SK-N-MC (cell line): ENCODE measurements around the gene DPP7.
"Not testable (repeated sequence)": the region's sequence is repeated elsewhere in the genome, so short reads cannot be mapped to it uniquely, and the experiment has no call there.

Experiments used
- DNase-seq: peaks from one replicate; pipeline ENCODE4 v3.0.0-alpha.2; 2011; ENCODE audit warnings: low read depth, low spot score
- H3K27ac ChIP-seq: fragments of 200-600 bp; sonication (generic); 2 replicates; pipeline ENCODE4 v1.5.1; 2016; ENCODE audit warnings: mixed run types
- H3K36me3 ChIP-seq: fragments of 200-600 bp; sonication (generic); 2 replicates; pipeline ENCODE4 v1.6.1; 2017; ENCODE audit warnings: antibody characterized with exemption, low read length, mixed read lengths; ENCODE audit not compliant: insufficient read depth
- H3K4me3 ChIP-seq: fragments of 200-600 bp; sonication (generic); 2 replicates; pipeline ENCODE4 v1.5.1; 2016
- H3K9ac ChIP-seq: fragments of 200-600 bp; sonication (generic); 2 replicates; pipeline ENCODE4 v1.8.0; 2017; ENCODE audit warnings: mixed run types, mixed read lengths; ENCODE audit not compliant: insufficient read length
- H3K9me3 ChIP-seq: fragments of 200-600 bp; sonication (generic); 2 replicates; pipeline ENCODE4 v1.6.1; 2017; ENCODE audit warnings: low read depth, mild to moderate bottlenecking, antibody characterized with exemption, low read length, moderate library complexity, mixed read lengths
- EZH2 ChIP-seq: fragments of 200-600 bp; sonication (generic); IDR thresholded peaks from one replicate; pipeline ENCODE4 v1.6.1; 2017; ENCODE audit warnings: antibody characterized with exemption
- FOXP2 ChIP-seq: optimal IDR thresholded peaks from 2 replicates; pipeline ENCODE3; 2011; ENCODE audit warnings: mild to moderate bottlenecking, moderate library complexity; ENCODE audit not compliant: insufficient read depth; ENCODE audit errors: extremely low read length, control extremely low read depth
- POLR2AphosphoS5 ChIP-seq: IDR thresholded peaks from 2 replicates; pipeline ENCODE4 v1.6.1; 2012; ENCODE audit warnings: mild to moderate bottlenecking, low read depth, low read length, borderline replicate concordance

The DPP7 gene

DNA sequence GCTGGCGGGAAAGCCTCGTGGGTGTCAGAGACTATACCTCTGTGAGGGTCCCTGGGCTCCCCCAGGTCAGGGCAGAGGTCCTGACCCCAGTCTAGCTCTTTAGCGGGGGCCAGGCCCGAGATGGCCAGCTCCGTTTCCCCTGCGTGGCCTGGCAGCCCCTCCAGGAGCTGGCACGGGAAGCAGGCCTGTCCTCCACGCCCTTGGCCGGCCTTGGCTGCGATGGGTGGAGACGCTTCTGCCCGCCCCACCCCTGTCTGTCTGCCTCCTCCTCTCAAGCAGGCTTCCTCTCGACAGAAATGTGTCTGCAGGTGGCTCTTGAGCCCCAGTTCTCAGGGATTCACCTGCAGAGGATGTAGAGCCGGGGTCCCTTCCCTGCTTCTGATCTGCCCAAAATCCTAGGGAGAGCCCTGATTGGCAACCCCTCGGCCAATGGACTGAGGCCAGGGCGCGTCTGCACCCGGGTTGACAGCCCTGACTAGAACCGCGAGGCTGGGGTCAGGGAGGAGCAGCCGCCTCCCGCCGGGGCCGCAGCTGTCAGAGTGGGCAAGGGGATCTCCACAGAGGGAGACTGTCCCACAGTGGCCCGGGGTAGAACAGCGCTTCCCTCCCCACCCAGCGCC, 21.8 kb upstream of the DPP7 start:
- Histone ChIP-seq H3K9ac (no peak overlapping the region), H3K36me3 (no peaks in the 10 kb centered on the region), H3K4me3 (no peak overlapping the region), H3K9me3 (no peaks in the 10 kb centered on the region), H3K27ac (no peak overlapping the region)
- no peak for TF ChIP-seq FOXP2
- TF ChIP-seq POLR2AphosphoS5: no peak
- TF ChIP-seq EZH2: no peak
- no peak for DNase-seq

DNA sequence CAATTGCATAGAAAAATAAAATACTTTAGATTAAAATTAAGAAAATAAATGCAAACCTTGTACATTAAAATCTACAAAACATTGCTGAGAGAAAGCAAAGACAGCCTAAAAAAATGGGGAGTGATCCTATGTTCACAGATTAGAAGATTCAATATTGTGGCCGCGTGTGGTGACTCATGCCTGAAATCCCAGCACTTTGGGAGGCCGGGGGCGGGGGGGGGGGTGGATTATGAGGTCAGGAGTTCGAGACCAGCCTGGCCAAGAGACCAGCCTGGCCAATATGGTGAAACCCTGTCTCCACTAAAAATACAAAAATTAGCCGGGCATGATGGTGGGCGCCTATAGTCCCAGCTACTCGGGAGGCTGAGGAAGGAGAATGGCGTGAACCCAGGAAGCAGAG, 20.6 kb upstream of the DPP7 start:
- not testable (repeated sequence) for H3K9ac ChIP-seq, H3K4me3 ChIP-seq, H3K36me3 ChIP-seq, H3K9me3 ChIP-seq, H3K27ac ChIP-seq, DNase-seq

DNA sequence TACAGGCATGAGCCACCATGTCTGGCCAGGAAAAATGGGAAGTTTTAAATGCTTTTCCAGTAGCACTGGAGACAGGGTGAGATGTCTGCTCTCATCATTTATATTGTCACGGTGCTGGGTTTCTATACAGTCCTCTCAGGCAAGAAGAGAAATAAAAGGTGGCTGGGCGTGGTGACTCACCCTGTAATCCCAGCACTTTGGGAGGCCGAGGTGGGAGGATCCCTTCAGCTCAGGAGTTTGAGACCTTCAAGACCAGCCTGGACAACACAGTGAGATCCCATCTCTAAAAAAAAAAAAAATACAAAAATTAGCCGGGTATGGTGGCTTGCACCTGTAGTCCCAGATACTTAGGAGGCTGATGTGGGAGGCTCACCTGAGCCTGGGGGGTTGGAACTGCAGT, 19.7 kb upstream of the DPP7 start:
- no peak overlapping the region for H3K9ac ChIP-seq

DNA sequence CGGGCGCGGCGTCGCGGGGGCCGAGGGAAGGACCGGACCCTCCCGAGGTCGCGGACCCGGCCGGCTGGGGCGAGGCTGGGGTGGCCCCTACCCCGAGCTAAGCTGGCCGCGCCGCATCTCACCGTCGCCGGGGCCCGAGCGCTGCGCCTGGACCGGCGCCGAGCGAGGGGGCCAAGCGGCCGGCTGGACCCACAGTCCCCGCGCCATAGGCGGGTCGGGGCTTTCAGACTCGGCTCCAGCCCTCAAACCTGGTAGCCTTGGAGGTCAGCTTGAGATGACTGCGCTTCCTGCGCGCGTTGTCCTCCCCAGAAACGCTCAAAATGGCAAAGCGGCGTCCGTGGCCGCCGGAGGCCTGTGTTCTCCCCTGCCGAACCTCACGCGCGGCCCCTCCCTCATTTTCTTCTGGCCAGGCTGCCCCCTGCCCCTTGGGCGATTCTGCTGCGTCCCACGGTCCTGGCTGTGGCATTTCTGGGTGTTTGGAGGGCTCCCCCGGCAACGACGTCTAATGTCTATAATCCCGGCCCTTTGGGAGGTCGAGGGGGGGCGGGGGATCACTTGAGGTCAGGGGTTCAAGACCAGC, 15.7 kb upstream of the DPP7 start:
- H3K4me3 ChIP-seq: peak overlapping the region; percentile 80
- H3K36me3 ChIP-seq: no peaks in the 10 kb centered on the region
- no peak overlapping the region for H3K9ac ChIP-seq
- no peak for DNase-seq
- no peak for TF ChIP-seq POLR2AphosphoS5
- no peak for TF ChIP-seq EZH2
- no peak for TF ChIP-seq FOXP2
- H3K9me3 ChIP-seq: no peaks in the 10 kb centered on the region
- H3K27ac ChIP-seq: no peak overlapping the region

More for the DNA sequence above, 19.7 kb upstream of the DPP7 start:
- TF ChIP-seq POLR2AphosphoS5 (no peak), FOXP2 (no peak), EZH2 (no peak)
- DNase-seq: no peak
- Histone ChIP-seq H3K36me3 (no peaks in the 10 kb centered on the region), H3K4me3 (no peak overlapping the region), H3K9me3 (no peaks in the 10 kb centered on the region), H3K27ac (no peak overlapping the region)

DNA sequence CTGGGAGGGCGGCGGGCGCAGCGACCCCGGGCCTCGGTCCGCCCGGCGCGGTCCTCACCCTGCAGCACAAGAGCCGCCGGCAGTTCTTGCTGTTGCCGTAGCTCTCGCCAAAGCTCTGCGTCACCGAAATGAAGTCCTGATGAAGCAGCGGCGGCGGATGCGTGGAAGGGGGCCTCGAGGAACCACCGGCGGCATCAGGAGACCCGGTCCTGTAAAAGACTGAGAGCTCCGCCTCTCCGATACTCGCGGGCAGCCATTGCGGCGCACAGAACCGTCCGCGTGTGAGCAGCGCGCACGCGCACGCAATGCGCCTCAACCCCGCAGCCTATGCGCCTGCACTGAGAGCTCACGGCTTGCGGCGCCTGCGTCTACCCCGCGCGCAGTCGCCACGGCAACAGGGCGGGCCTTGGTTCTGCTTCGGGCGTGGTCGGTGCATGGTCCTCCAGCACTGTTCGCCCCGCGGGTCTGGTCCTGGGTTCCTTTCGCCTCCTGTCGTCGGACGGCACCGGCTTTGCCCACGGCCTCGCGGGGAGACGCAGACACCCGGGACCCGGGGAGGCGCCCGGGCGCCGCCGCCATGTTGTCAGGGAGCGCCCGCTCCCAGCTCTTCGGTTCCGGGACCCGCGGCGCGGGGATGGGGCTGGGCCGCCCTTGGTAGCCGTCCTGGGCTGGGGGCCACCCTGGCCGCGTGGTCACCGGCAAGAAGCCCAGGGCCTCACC, 15.1 kb upstream of the DPP7 start:
- Histone ChIP-seq H3K4me3 (peak overlapping the region; percentile 80), H3K9ac (peak overlapping the region; percentile 93), H3K27ac (peak overlapping the region; percentile 75; the same call in 1 of the 2 replicates), H3K36me3 (no peaks in the 10 kb centered on the region), H3K9me3 (no peaks in the 10 kb centered on the region)
- peak; percentile 40 for DNase-seq
- TF ChIP-seq EZH2 (no peak), POLR2AphosphoS5 (peak; percentile 92)

DNA sequence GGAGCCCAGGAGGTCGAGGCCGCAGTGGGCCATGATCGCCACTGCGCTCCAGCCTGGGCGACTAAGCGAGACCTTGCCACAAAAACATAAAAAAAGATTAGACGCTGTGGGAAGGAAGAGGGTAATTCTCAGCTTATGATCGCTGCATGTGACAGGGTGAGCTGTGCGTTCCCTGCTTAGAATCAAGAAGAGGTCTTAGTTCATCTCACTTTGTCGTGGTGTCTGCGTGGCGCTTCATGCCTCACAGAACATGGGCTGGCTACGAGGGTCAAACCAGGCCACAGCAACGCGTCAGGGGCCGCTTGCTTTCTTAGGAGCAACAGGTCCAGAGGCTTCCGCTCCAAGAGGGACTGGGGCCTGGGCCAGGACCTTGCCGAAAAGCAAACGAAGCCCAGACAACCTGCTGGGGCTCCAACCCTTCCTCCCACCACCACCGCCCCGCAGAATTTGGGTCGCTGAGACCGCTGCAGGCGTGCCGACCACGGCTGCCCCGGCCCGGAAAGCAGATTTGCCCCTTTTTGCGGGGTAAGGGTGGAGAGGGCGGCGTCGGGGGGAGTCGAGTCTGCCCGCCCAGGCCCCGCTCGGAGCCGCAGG, 14.4 kb upstream of the DPP7 start:
- Histone ChIP-seq H3K36me3 (no peaks in the 10 kb centered on the region), H3K9me3 (no peaks in the 10 kb centered on the region), H3K4me3 (peak overlapping the region; percentile 80), H3K27ac (peak overlapping the region; percentile 75; the same call in 1 of the 2 replicates), H3K9ac (peak overlapping the region; percentile 93)
- no peak for DNase-seq
- no peak for TF ChIP-seq EZH2

DNA sequence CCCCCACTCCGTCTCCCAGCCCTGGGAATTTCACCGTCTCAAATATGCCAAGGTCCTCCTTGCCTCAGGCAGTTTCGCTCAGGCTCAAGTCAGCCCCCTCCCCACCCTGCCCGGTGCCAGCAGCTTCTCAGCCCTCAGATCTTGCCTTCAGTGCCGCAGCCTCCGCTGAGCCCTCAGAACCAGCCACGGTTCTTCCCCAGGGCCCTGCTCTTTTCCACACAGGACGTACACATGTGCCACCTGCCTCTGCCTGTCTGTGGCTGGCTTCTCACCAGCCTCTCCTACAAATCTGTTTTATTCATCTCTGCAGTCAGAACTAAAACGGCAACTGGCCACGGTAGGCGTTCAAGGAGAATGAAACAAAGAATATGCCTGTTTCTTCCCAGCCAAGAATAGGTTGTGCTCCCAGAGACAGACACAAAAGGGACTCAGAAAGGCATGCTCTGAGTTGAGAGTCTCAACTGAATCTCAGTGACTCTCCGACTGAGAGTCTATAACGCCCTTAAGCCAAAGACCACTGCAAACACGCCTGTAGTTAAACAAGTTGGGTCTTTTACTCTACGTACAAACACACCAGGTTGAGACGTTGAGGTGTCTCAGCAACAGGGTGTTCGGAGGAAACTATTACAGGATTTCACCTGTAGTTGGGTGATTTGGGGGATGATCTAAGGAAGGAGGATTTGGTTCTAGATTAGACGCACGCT, 13.8 kb upstream of the DPP7 start:
- no peaks in the 10 kb centered on the region for H3K36me3 ChIP-seq
- peak overlapping the region; percentile 74; the same call in 1 of the 2 replicates for H3K27ac ChIP-seq
- TF ChIP-seq FOXP2 (no peak), POLR2AphosphoS5 (no peak), EZH2 (no peak)
- H3K4me3 ChIP-seq: peak overlapping the region; percentile 80
- peak overlapping the region; percentile 93 for H3K9ac ChIP-seq
- no peaks in the 10 kb centered on the region for H3K9me3 ChIP-seq
- no peak for DNase-seq

DNA sequence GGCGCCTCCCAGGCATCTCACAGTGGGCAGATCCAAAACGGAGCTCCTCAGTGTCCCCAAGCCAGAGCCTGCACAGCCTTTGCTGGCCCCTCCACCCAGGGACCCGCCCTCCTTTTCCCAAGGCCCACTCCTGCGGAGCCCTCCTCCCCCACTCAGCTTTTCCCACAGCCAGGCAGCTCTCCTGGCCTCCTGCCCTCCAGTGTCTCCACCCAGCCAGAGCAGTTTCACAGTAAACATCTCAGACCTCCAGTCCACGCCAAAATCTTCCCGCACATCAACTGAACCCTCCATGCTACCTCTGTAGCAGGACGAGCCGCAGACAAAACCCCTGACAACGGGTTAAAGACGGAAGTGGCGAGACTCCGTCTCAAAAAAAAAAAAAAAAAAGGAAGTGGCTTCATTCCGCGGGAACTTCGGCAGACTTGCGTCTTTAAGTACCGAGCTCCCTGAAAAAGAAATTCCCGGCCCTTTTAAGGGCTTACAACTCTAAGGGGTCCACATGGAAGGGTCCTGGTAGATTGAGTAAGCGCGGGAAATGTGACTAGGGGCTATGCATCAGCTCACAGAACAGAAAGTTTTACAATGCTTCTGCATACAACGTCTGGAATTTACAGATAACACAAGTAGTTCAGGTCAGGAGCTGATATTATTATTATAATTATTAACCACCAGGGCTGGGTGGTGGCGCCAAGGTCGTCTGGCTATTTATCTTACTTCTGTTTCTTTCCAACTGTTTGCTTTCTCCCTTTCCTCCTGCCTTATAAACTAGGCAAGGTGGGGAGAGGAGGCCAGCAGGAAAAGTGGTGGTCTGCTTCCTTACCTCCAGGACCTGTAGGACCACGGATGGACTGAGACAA, 13.0 kb upstream of the DPP7 start:
- Histone ChIP-seq H3K36me3 (no peaks in the 10 kb centered on the region), H3K9me3 (no peaks in the 10 kb centered on the region), H3K27ac (peak overlapping the region; percentile 74), H3K9ac (peak overlapping the region; percentile 93), H3K4me3 (peak overlapping the region; percentile 80)
- no peak for DNase-seq
- TF ChIP-seq POLR2AphosphoS5 (peak; percentile 15; the same call in 1 of the 2 replicates), FOXP2 (no peak), EZH2 (no peak)
